Measurements from ENCODE around the gene DLGAP5.
A peak's percentile ranks its signal among the peaks of the same experiment; 100 is the strongest.

Gene DLGAP5

GRCh38 chr14:55191203-55192053 is at the start of gene DLGAP5:
TSS of gene DLGAP5 (minus strand) at chr14:55191585. CDS start at chr14:55189179, 2,406 bp downstream.
- peak; percentile 93 to 99 for DNase-seq

- no peak for DNase-seq
Measured at GRCh38 chr14:55240526-55241178, 49.3 kb upstream of the DLGAP5 start.

GRCh38 chr14:55239320-55239719 is 47.9 kb upstream of the DLGAP5 start:
- DNase-seq: no peak

GRCh38 chr14:55238019-55238680 is 46.8 kb upstream of the DLGAP5 start:
- DNase-seq: no peak

- DNase-seq: no peak
Measured at GRCh38 chr14:55233591-55233990, 42.2 kb upstream of the DLGAP5 start.

GRCh38 chr14:55228261-55228660 is 36.9 kb upstream of the DLGAP5 start:
- DNase-seq: no peak

GRCh38 chr14:55223364-55223763 is 32.0 kb upstream of the DLGAP5 start:
- no peak for DNase-seq

- no peak for DNase-seq
Measured at GRCh38 chr14:55221968-55222367, 30.6 kb upstream of the DLGAP5 start.

- peak in 1 of 2 experiments; percentile 28 for DNase-seq
Measured at GRCh38 chr14:55221186-55221585, 29.8 kb upstream of the DLGAP5 start.

- no peak for DNase-seq
Measured at GRCh38 chr14:55220230-55220629, 28.8 kb upstream of the DLGAP5 start.

GRCh38 chr14:55212634-55213033 is 21.2 kb upstream of the DLGAP5 start:
- DNase-seq: no peak

GRCh38 chr14:55207832-55208231 is 16.4 kb upstream of the DLGAP5 start:
- no peak for DNase-seq

- DNase-seq: no peak
Measured at GRCh38 chr14:55206175-55206693, 14.8 kb upstream of the DLGAP5 start.

GRCh38 chr14:55201219-55202101 is 10.1 kb upstream of the DLGAP5 start:
- no peak for DNase-seq

- no peak for DNase-seq
Measured at GRCh38 chr14:55200651-55201050, 9.3 kb upstream of the DLGAP5 start.

GRCh38 chr14:55198749-55199148 is 7.4 kb upstream of the DLGAP5 start:
- DNase-seq: no peak

GRCh38 chr14:55194656-55195355 is 3.4 kb upstream of the DLGAP5 start:
- DNase-seq: no peak

- no peak for DNase-seq
Measured at GRCh38 chr14:55192054-55192621, 753 bp upstream of the DLGAP5 start.

GRCh38 chr14:55190906-55191202 is 531 bp downstream of the DLGAP5 start:
- no peak for DNase-seq

GRCh38 chr14:55188686-55189295 is 2.6 kb downstream of the DLGAP5 start:
- DNase-seq: no peak

- no peak for DNase-seq
Measured at GRCh38 chr14:55180434-55180833, 11.0 kb downstream of the DLGAP5 start.

All from SW 1271 (cell line).